Lower leg skin (tissue), 4 donors: ENCODE results near the gene CYFIP2. TPM values are rescaled to one million over a fixed set of nuclear protein-coding genes. Genes with fewer than 3 reads are reported as not detected.

Source experiments
- DNase-seq, 2 donors: peaks; one replicate each; pipeline ENCODE4 v3.0.0-alpha.2; 2019; ENCODE audit warnings: low spot score in 2 of 2
- H3K4me3 ChIP-seq: fragments of 200-600 bp; sonication (generic); 2 replicates; pipeline ENCODE4 v1.5.1; 2017; ENCODE audit warnings: mild to moderate bottlenecking, low read depth; ENCODE audit not compliant: poor library complexity, severe bottlenecking
- POLR2A ChIP-seq, 2 donors: fragments of 450-650 bp; IDR thresholded peaks; one replicate each; pipeline ENCODE4 v1.6.1; 2016 to 2017; ENCODE audit warnings: antibody characterized with exemption in 2 of 2, mild to moderate bottlenecking in 1 of 2, moderate library complexity in 1 of 2
- WGBS, 2 donors: methylation state at CpG; one replicate each; pipeline ENCODE4 v1.1.5; 2018; 5-methylcytosine and 5-hydroxymethylcytosine counted together
- intact Hi-C: fragments of 100-400 bp; cut with DNase I; formaldehyde crosslinking; loops from one replicate; pipeline ENCODE4 v1.15.0; 2023; ENCODE audit warnings: low total_unique reads
- total RNA-seq, 4 donors: library from RNA; depleted of rRNA; stranded (reverse); fragments of >200 nt; gene quantifications; one replicate each; pipeline ENCODE4 v1.1.0, GENCODE V29; 2016
- TF ChIP-seq, protein P1 (sequence below), 3 donors: fragments of 450-650 bp; IDR thresholded peaks; one replicate each; pipeline ENCODE4 v1.5.1; 2016; ENCODE audit warnings: antibody characterized with exemption in 3 of 3, mild to moderate bottlenecking in 3 of 3, moderate library complexity in 2 of 3

Gene CYFIP2
- total RNA-seq, 4 donors from 2014 or later, result 3.2 to 16.2 (median 7.0) TPM

- no peak overlapping the region for H3K4me3 ChIP-seq
- WGBS, 2 donors, result 56 to 58% methylated on average over 3 of the region's 3 CpGs
- DNase-seq, result no peak
- intact Hi-C loops, result no loop called here
- TF ChIP-seq, protein P1, sequence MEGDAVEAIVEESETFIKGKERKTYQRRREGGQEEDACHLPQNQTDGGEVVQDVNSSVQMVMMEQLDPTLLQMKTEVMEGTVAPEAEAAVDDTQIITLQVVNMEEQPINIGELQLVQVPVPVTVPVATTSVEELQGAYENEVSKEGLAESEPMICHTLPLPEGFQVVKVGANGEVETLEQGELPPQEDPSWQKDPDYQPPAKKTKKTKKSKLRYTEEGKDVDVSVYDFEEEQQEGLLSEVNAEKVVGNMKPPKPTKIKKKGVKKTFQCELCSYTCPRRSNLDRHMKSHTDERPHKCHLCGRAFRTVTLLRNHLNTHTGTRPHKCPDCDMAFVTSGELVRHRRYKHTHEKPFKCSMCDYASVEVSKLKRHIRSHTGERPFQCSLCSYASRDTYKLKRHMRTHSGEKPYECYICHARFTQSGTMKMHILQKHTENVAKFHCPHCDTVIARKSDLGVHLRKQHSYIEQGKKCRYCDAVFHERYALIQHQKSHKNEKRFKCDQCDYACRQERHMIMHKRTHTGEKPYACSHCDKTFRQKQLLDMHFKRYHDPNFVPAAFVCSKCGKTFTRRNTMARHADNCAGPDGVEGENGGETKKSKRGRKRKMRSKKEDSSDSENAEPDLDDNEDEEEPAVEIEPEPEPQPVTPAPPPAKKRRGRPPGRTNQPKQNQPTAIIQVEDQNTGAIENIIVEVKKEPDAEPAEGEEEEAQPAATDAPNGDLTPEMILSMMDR (IDR thresholded peaks at IDR 0.05), result no peak
- TF ChIP-seq POLR2A (IDR thresholded peaks at IDR 0.05), result no peak
These were observed 70.5 kb downstream of the CYFIP2 start for GRCh38 chr5:157336423-157336744.

DNA sequence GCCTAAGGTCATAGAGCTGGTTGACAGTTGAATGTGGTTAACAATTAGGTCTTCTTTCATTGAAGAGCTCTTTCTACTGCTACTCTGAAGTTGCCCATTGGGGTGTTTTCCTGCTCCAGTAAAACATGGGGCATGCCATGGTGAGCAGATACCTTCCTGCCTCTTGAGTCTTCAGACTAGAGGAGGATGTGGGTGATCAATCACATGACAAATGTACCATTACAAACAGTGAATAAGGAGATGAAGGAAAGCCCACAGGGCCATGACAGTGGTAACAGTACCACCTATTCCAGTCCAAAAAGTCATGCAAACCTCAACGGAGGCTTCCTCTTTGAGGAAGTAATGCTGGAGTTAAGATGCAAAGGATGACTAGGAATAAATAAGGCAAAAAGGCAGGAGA, 73.5 kb downstream of the CYFIP2 start:
- TF ChIP-seq POLR2A (IDR thresholded peaks at IDR 0.05), result no peak
- TF ChIP-seq, protein P1 (IDR thresholded peaks at IDR 0.05), result no peak
- H3K4me3 ChIP-seq, result no peak overlapping the region
- DNase-seq, result peak in 1 of 2 donors; percentile 2
- WGBS, 2 donors, result 87 to 91% methylated on average over 1 of the region's 1 CpG
- intact Hi-C loops, result no loop called here

DNA sequence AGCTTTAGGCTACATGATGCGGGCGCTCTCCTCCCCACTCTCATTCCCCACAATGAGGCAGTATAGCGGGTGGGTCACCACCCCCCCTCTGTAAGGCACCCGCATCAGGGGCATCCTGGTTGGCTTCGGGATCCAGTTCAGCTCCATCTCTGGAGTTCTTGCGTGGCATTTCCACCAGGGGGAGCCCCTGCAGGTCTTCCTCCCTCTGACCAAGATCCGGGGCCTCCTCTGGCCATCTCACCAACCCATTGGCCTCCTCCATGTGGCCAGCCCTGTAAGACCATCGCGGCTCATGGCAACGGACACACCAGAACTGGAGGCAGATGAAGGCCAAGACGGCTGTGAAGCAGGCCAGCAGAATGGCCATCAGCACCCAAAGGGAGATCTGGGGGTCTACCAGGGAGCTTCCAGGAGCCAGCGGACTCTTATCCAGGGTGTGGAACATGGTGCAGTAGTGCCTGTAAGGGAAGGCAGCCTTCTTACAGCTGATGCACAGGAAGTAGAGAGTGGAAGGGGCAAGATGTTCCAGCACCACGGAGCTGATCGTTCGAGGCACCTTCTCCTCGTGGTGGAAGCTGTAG, 77.0 kb downstream of the CYFIP2 start:
- DNase-seq, result peak in 1 of 2 donors; percentile 70
- intact Hi-C loops, result no loop called here
- TF ChIP-seq POLR2A (IDR thresholded peaks at IDR 0.05), result no peak
- TF ChIP-seq, protein P1 (IDR thresholded peaks at IDR 0.05), result no peak
- 83 to 91% methylated on average over 16 of the region's 16 CpGs for WGBS, 2 donors
- no peak overlapping the region for H3K4me3 ChIP-seq

DNA sequence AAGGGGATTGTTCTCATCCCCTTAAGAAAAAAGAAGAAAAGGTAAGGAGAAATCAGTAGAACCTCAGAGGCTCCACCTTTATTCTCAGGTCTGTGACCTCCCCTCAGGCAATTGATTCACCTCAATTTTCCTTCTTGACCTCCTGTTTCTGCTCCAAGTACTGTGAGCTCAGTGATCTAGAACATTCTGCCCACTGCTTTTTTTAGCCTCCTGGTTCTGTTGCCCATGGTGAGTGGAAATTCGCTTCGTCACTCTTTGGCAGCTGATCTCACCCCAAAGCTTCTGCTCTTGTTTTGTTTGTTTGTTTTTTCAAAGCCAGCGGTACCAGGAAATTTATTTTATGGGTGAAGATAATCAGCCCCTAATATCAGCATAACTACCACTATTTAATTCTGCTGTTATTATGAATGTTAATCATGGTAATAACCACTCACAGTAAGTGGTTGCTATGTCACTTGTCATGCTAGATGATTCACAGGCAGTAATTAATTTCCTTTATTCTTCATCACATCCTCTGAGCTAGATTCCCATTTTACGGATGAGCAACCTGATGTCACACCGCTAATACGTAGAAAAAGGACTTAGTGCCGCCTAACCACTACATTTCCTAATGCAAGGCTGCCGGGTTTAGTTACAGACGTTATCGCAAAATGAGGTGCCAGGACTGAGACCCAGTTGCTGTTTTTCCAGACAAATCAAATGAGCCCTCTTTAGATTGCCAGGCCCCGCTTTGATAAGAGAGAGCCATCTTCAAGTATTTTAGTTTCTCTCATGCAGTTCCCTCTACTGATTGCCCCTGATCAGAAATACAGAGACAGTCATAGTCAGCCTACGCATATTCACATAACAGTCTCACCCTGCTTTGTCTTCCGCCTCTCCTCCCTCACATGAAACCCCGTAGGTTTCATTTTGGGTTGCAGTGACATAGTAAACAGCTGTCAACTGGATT, 78.2 kb downstream of the CYFIP2 start:
- intact Hi-C loops, result no loop called here
- peak in 1 of 2 donors; percentile 34 for DNase-seq
- TF ChIP-seq, protein P1 (IDR thresholded peaks at IDR 0.05), result no peak
- no peak for TF ChIP-seq POLR2A (IDR thresholded peaks at IDR 0.05)
- H3K4me3 ChIP-seq, result no peak overlapping the region
- 86 to 90% methylated on average over 14 of the region's 14 CpGs for WGBS, 2 donors

- intact Hi-C loops, result no loop called here
- H3K4me3 ChIP-seq, result no peak overlapping the region
- TF ChIP-seq, protein P1 (IDR thresholded peaks at IDR 0.05), result no peak
- no peak for TF ChIP-seq POLR2A (IDR thresholded peaks at IDR 0.05)
- no peak for DNase-seq
- 83 to 84% methylated on average over 7 of the region's 7 CpGs for WGBS, 2 donors
These were observed 79.1 kb downstream of the CYFIP2 start for GRCh38 chr5:157345067-157345466.
